K562 (cell line): ENCODE data around the gene KRI1. TPM values are rescaled to one million over a fixed set of nuclear protein-coding genes. Genes with fewer than 3 reads are reported as not detected.
A peak's percentile ranks its signal among the peaks of the same experiment; 100 is the strongest.

Source experiments
- ATAC-seq: fragments of 200-7000 bp; cut with Tn5 transposase; 3 replicates; pipeline ENCODE4 v1.9.1; 2020; ENCODE audit warnings: moderate library complexity
- BruUV-seq: library from RNA; stranded (reverse); fragments of 400-500 nt; replicated peaks from 2 replicates; lab custom pipeline; 2021; lab: Mats Ljungman, UMichigan
- CTCF ChIA-PET: fragments of 300-600 bp; formaldehyde crosslinking; extraction: SDS; loops from one replicate; lab custom pipeline; 2021; ENCODE audit warnings: low intra/inter-chr PET ratio; lab: Yijun Ruan, JAX
- POLR2A ChIA-PET: fragments of 300-600, 350-650 bp; sonication (Branson Sonifier 250); formaldehyde crosslinking; extraction: SDS; loops from one replicate; lab custom pipeline; 2021; ENCODE audit warnings: antibody characterized with exemption, inconsistent platforms; lab: Yijun Ruan, JAX
- DNase-seq, 4 experiments: peaks; one replicate each; pipeline versions ENCODE4 v3.0.0 to v3.0.0-alpha.2; 2011 to 2018; ENCODE audit warnings: low spot score in 3 of 4, mixed read lengths in 3 of 4; ENCODE audit errors: extremely low read depth in 1 of 4
- FAIRE-seq: peaks from 2 replicates; lab custom pipeline; 2011; peaks lifted over from hg19 to GRCh38; lab: Jason Lieb, UNC
- H2AFZ ChIP-seq: 2 replicates; pipeline ENCODE4 v1.6.0; 2011; ENCODE audit warnings: low read depth, low read length, control low read depth, inconsistent platforms
- H3K27ac ChIP-seq: fragments of 200-600 bp; 3 replicates; pipeline ENCODE4 v1.8.0; 2011; ENCODE audit warnings: low read depth, mild to moderate bottlenecking, control low read depth, inconsistent platforms, low read length, moderate library complexity, mixed read lengths; ENCODE audit errors: extremely low read depth
- H3K27me3 ChIP-seq, 2 experiments: fragments of 300-600 bp in 1 of 2; 2 replicates in 1 of 2; 3 replicates in 1 of 2; pipeline versions ENCODE4 v1.6.0 to v1.8.0; 2011; ENCODE audit warnings: inconsistent platforms in 2 of 2, low read length in 2 of 2, mild to moderate bottlenecking in 1 of 2, mixed read lengths in 1 of 2, moderate library complexity in 1 of 2; ENCODE audit not compliant: control insufficient read depth in 2 of 2, insufficient read depth in 2 of 2
- H3K36me3 ChIP-seq: fragments of 300-600 bp; 3 replicates; pipeline ENCODE4 v1.8.0; 2011; ENCODE audit warnings: mild to moderate bottlenecking, low read length, inconsistent platforms; ENCODE audit not compliant: control insufficient read depth, insufficient read depth
- H3K4me1 ChIP-seq, 2 experiments: fragments of 200-600 bp in 1 of 2; replicated peaks in 1 of 2; 2 replicates in 1 of 2; 3 replicates in 1 of 2; pipeline versions ENCODE4 v1.5.1 to v1.8.0; 2011; ENCODE audit warnings: inconsistent platforms in 2 of 2, low read length in 2 of 2, mild to moderate bottlenecking in 1 of 2, mixed read lengths in 1 of 2, moderate library complexity in 1 of 2; ENCODE audit not compliant: control insufficient read depth in 2 of 2, insufficient read depth in 2 of 2
- H3K4me2 ChIP-seq: 2 replicates; pipeline ENCODE4 v1.6.1; 2011; ENCODE audit warnings: low read length, control low read depth, inconsistent platforms, mixed read lengths; ENCODE audit not compliant: insufficient read depth
- H3K4me3 ChIP-seq: fragments of 200-600 bp; sonication (generic), shearing (Covaris generic); 2 replicates; pipeline ENCODE4 v1.5.1; 2016; ENCODE audit warnings: control low read depth, inconsistent platforms
- H3K79me2 ChIP-seq: fragments of 200-600 bp; 3 replicates; pipeline ENCODE4 v1.8.0; 2011; ENCODE audit warnings: low read length, inconsistent platforms; ENCODE audit not compliant: control insufficient read depth, insufficient read depth
- H3K9ac ChIP-seq, 2 experiments: 2 replicates each; pipeline versions ENCODE4 v1.6.0 to v1.6.1; 2011; ENCODE audit warnings: low read depth in 2 of 2, low read length in 2 of 2, control low read depth in 1 of 2, inconsistent platforms in 1 of 2, mild to moderate bottlenecking in 1 of 2, mixed read lengths in 1 of 2; ENCODE audit not compliant: insufficient read depth in 1 of 2
- H3K9me1 ChIP-seq: one replicate; pipeline ENCODE4 v1.6.0; 2011; ENCODE audit warnings: inconsistent platforms, mild to moderate bottlenecking, low read length, moderate library complexity; ENCODE audit not compliant: control insufficient read depth, insufficient read depth
- H3K9me3 ChIP-seq: replicated peaks from 2 replicates; pipeline ENCODE4 v1.5.1; 2011; ENCODE audit warnings: low read depth, low read length, inconsistent platforms; ENCODE audit not compliant: control insufficient read depth, insufficient read depth
- H4K20me1 ChIP-seq: replicated peaks from 2 replicates; pipeline ENCODE4 v1.6.1; 2011; ENCODE audit warnings: low read length, inconsistent platforms, mixed read lengths; ENCODE audit not compliant: control insufficient read depth, insufficient read depth
- ATF4 ChIP-seq: fragments of 450-650 bp; formaldehyde crosslinking; IDR thresholded peaks from 2 replicates; pipeline ENCODE4 v1.4.0; 2022; ENCODE audit warnings: mild to moderate bottlenecking, moderate library complexity
- RBM34 ChIP-seq: fragments of 200-400 bp; formaldehyde crosslinking; IDR thresholded peaks from 2 replicates; pipeline ENCODE4 v1.6.1; 2018; ENCODE audit warnings: low read length, borderline replicate concordance; ENCODE audit not compliant: insufficient read depth
- ZBTB9 ChIP-seq: fragments of 450-650 bp; formaldehyde crosslinking; IDR thresholded peaks from 2 replicates; pipeline ENCODE4 v1.4.0; 2020; ENCODE audit warnings: mild to moderate bottlenecking, moderate library complexity
- ZNF121 ChIP-seq: sonication (generic); formaldehyde crosslinking; conservative IDR thresholded peaks from 2 replicates; pipeline ENCODE4 v1.8.0; 2022; ENCODE audit warnings: missing genetic modification reagents
- WGBS: fragments of 100-300 bp; shearing (Covaris generic); methylation state at CpG from one replicate; pipeline ENCODE4 v1.1.6; 2016; ENCODE audit warnings: low coverage, mixed read lengths; ENCODE audit not compliant: insufficient coverage; ENCODE audit errors: missing lambda C conversion rate; 5-methylcytosine and 5-hydroxymethylcytosine counted together
- in situ Hi-C: fragments of 300-500 bp; cut with MboI; formaldehyde crosslinking; loops from 4 replicates; pipeline ENCODE4 v1.15.0; 2018; ENCODE audit warnings: inconsistent platforms, mixed read lengths
- intact Hi-C: fragments of 100-400 bp; cut with micrococcal nuclease; formaldehyde crosslinking; loops from 2 replicates; pipeline ENCODE4 v1.14.2; 2022
- polyA plus RNA-seq, 8 experiments: library from polyadenylated mRNA; depleted of rRNA in 4 of 8; stranded (reverse) in 5 of 8; unstranded in 3 of 8; fragments of >200 nt; fragmentation: Nextera tagmentation in 2 of 8; fragmentation: Illumina TruSeq in 1 of 8; extraction: Ambion mirVana in 2 of 8; extraction: Trizol in 1 of 8; gene quantifications; 2 replicates each; pipeline versions ENCODE4 v1.2.1 to v1.2.3, GENCODE V29; 2011 to 2014; ENCODE audit warnings: inconsistent platforms in 1 of 8, missing spikeins in 1 of 8
- total RNA-seq, 7 experiments: library from RNA; depleted of rRNA in 6 of 7; stranded (reverse); fragments of >200 nt in 6 of 7; fragmentation: Illumina TruSeq in 2 of 7; extraction: Trizol in 2 of 7; gene quantifications; 2 replicates each; pipeline versions ENCODE4 v1.2.1 to v1.2.3, GENCODE V29; 2011 to 2021; ENCODE audit warnings: low replicate concordance in 1 of 7

KRI1 gene
- total and polyA plus RNA-seq, 9 of the 15 experiments (the other 6 are each of a cell fraction or from before 2014, with no cell fraction given): 1.1 to 50.7 (median 24.7) TPM

GRCh38 chr19:10611907-10612306, 46.1 kb upstream of the KRI1 start:
- ATAC-seq: no peak
- POLR2A ChIA-PET: interaction anchor here (0.8 to 2.2 kb wide), 4 partner anchors 10 to 21 kb away, joined by 3 to 7 read pairs (median 5); no protein-coding TSS in a partner anchor
- Histone ChIP-seq H3K9ac (no peak overlapping the region), H3K9me1 (no peaks in the 10 kb centered on the region), H3K4me1 (peaks cover 8 to 22% of the 10 kb centered on the region in 2 experiments; a peak in 4 of 5 replicates), H3K27ac (no peak overlapping the region), H3K4me2 (no peak overlapping the region), H2AFZ (no peak overlapping the region), H3K4me3 (no peak overlapping the region), H3K27me3 (no peaks in the 10 kb centered on the region), H3K9me3 (no peaks in the 10 kb centered on the region), H3K36me3 (no peaks in the 10 kb centered on the region), H3K79me2 (peaks cover 7% of the 10 kb centered on the region; the same call in 2 of the 3 replicates), H4K20me1 (no peaks in the 10 kb centered on the region)
- in situ Hi-C loops (no loop called here), intact Hi-C loops (no loop called here)
- no peak for DNase-seq
- CTCF ChIA-PET: no interaction called here
- no peak for FAIRE-seq
- TF ChIP-seq ZNF121 (CRISPR knock-in tag): peak; percentile 61
- no peak for TF ChIP-seq ZBTB9
- TF ChIP-seq RBM34: no peak
- TF ChIP-seq ATF4 (CRISPR knock-in tag): no peak
- WGBS: 74% methylated on average over 5 of the region's 5 CpGs
- BruUV-seq: no TSS peak
